Measurements from ENCODE around the gene PCGF5.
"Not testable (repeated sequence)": the region's sequence is repeated elsewhere in the genome, so short reads cannot be mapped to it uniquely, and the experiment has no call there.

PCGF5 gene

DNA sequence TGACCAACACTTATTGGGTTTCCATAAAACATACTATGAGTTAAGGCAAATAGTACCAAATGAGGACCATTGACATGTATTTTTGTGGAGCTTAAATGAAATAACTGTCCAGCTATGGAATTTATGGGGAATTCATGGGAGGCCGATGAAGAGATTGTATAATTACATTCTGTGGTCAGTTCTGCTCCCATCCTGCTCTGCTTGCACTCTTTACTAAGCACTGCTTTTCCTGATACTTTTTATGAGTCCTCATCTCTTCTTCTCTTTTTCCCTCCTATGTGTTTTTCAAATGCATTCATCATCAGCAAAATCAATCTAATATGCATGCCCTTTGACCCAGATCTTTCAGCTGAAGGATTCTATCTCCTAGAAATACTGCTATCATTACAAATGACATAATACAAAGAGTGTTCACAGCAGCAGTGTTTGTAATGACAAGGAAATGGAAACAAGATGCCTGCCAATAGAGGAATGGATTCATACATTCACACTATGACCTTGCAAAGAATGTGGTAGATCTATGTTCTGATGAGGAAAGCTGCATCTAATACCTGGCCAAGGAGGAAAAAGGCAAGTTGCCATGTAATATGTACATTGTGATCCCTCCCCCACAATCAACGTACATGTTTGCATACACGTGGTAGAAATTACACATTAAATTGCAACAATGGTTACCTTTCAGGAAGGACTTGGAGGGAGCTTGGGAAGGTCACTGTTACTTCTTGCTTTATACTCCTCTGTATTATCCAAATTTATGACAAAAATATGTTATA is 73.9 kb downstream of the PCGF5 start:
- TF ChIP-seq, protein P1, sequence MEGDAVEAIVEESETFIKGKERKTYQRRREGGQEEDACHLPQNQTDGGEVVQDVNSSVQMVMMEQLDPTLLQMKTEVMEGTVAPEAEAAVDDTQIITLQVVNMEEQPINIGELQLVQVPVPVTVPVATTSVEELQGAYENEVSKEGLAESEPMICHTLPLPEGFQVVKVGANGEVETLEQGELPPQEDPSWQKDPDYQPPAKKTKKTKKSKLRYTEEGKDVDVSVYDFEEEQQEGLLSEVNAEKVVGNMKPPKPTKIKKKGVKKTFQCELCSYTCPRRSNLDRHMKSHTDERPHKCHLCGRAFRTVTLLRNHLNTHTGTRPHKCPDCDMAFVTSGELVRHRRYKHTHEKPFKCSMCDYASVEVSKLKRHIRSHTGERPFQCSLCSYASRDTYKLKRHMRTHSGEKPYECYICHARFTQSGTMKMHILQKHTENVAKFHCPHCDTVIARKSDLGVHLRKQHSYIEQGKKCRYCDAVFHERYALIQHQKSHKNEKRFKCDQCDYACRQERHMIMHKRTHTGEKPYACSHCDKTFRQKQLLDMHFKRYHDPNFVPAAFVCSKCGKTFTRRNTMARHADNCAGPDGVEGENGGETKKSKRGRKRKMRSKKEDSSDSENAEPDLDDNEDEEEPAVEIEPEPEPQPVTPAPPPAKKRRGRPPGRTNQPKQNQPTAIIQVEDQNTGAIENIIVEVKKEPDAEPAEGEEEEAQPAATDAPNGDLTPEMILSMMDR (IDR thresholded peaks at IDR 0.05; ENCODE audit: insufficient read depth, low read depth, low read length, missing control alignments): no peak
- H3K4me3 ChIP-seq (ENCODE audit: low read length): no peak overlapping the region
- no peak for DNase-seq (ENCODE audit: low read depth)

GRCh38 chr10:91295346-91295745 is 74.9 kb downstream of the PCGF5 start:
- DNase-seq (ENCODE audit: low read depth): no peak
- TF ChIP-seq, protein P1 (IDR thresholded peaks at IDR 0.05; ENCODE audit: insufficient read depth, low read depth, low read length, missing control alignments): no peak
- H3K4me3 ChIP-seq (ENCODE audit: low read length): no peak overlapping the region

- DNase-seq (ENCODE audit: low read depth): peak; percentile 19
- TF ChIP-seq, protein P1 (IDR thresholded peaks at IDR 0.05; ENCODE audit: insufficient read depth, low read depth, low read length, missing control alignments): peak; percentile 24
- H3K4me3 ChIP-seq (ENCODE audit: low read length): no peak overlapping the region
Observed at GRCh38 chr10:91296471-91296870, 76.0 kb downstream of the PCGF5 start.

DNA sequence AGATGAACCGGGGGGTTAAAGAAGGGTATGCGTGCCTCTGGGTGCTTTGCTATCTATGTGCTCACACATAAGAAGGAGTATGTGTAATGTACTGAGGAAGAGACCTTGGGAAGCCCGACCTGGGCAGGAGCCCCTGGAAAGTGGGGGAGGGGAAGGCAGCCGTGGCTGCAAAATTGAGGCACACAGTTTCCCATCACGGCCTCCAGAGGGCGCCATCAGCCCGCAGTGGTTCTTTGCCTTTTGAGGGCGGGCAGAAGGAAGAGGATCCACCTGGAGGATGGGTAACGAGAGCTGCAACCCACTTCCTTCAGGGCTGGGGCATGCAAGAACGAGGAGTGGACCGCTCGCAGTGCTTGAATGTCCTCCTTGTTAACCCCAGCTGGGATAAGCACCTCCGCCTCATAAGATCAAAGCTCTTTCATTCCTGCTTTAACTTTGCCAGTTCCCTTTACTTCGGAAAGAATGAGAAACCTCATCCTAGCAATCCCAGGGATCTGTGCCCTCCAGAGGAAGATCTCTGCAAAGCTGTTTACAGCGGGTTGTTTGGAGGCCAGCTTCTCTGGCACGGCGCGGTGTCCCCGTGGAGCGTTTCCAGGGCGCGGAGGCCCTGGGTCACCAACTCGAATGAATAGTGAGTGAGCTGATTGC is 77.9 kb downstream of the PCGF5 start:
- H3K4me3 ChIP-seq (ENCODE audit: low read length): peak overlapping the region; percentile 52
- TF ChIP-seq, protein P1 (IDR thresholded peaks at IDR 0.05; ENCODE audit: insufficient read depth, low read depth, low read length, missing control alignments): peak; percentile 93
- DNase-seq (ENCODE audit: low read depth): peak; percentile 74

- DNase-seq (ENCODE audit: low read depth): no peak
- H3K4me3 ChIP-seq (ENCODE audit: low read length): no peak overlapping the region
- TF ChIP-seq, protein P1 (IDR thresholded peaks at IDR 0.05; ENCODE audit: insufficient read depth, low read depth, low read length, missing control alignments): no peak
Observed at GRCh38 chr10:91299999-91300575, 79.6 kb downstream of the PCGF5 start.

DNA sequence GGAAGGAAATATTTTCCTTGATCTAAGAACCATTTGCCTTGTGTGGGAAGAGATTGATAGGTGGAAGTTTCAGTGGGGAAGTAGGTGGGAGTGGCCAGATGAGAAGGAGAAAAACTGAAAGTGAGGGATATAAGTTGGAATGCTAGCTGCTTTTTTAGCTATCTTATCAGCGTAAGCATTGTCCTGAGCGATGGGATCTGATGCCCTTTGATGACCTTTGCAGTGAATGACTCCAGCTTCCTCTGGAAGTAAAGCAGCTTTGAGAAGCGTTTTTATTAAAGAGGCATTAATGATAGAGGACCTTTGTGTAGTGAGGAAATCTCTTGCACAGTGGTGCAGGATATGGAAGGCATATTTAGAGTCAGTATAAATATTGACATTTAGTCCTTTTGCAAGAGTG is 82.5 kb downstream of the PCGF5 start:
- DNase-seq (ENCODE audit: low read depth): not testable (repeated sequence)

DNA sequence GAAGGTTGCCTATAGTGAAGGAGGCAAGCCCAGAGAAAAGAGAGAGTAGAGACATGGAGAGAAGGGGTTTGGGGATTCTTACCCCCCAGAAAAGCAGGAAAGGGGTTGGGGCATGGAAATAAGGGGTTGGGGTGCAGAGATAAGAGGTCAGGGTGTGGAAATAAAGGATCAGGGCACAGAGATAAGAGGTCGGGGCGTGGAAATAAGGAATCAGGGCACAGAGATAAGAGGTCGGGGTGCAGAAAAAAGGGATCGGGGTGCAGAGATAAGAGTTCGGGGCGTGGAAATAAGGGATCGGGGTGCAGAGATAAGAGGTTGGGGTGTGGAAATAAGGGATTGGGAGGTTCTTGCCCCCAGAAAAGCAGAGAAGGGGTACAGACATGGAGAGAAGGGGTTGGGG is 85.5 kb downstream of the PCGF5 start:
- not testable (repeated sequence) for DNase-seq (ENCODE audit: low read depth); H3K4me3 ChIP-seq (ENCODE audit: low read length)

More for the DNA sequence above, 82.5 kb downstream of the PCGF5 start:
- not testable (repeated sequence) for H3K4me3 ChIP-seq (ENCODE audit: low read length)

Measured in epithelial cell of esophagus (primary cell).